DMS114 treated with DMSO at 0.1 percent for 48 hours (cell line): ENCODE results near the gene IGFBP7.

Experiments
- DNase-seq: peaks from one replicate; lab custom pipeline; 2025; ENCODE audit not compliant: unreplicated experiment; lab: John Stamatoyannopoulos, UW

IGFBP7 gene

DNA sequence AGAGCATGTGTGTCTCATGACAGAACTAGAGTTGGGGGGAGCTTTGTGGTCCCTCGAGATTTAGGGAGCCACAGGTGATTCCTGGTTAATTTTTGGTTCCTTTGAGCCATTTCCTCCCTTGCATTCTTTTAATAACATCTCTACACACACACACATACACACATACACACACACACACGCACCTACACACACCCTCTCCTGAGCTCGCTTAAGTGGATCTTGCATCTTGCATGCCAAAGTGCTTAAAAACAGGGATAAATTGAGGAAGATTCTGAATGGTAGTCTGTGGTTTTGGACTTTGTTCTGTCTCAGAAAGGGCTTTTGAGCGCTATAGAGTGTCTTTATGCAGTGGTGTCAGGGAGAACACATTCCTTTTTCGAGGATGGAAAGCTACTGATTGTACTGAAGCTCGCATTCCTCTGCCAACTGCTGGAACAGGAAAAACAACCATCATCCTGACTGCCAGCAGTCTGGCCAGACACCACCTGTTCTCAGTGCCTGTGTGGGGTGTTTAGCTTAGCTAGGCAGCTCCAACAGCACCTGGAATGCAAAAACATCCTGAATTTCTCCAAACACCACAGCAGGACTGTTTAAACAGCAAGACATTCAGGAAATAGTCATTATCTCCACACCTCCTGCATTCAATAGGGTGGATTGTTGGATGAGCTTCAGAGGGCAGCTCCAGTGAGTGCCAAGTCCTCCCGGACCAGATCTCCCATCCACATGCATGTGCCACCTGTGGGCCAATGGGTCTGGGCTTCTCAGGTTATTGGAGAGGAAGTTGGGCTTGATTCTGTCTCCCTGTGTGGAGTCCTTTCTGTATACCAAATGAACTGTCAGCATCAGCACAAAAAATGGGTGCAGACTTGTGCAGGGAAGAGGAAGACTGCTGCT is 21.9 kb upstream of the IGFBP7 start:
- no peak for DNase-seq

DNA sequence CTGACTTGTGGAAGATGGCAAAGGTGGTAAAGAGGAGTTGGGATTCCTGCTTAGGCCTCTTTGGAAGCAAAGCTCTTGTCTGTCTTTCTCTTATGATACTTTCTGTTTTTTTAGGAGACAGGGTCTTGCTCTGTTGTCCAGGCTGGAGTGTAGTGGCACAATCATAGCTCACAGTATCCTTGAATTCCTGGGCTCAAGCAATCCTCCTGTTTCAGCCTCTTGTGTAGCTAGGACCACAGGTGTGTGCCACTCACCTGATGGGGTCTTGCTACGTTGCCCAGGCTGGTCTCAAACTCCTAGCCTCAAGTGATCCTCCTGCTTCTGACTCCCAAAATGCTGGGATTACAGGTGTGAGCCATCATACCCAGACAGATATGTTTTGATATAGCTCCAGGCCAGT is 19.3 kb upstream of the IGFBP7 start:
- no peak for DNase-seq

- no peak for DNase-seq
Measured at GRCh38 chr4:57127361-57127760, 17.2 kb upstream of the IGFBP7 start.

- no peak for DNase-seq
Measured at GRCh38 chr4:57125996-57126395, 15.8 kb upstream of the IGFBP7 start.

GRCh38 chr4:57124145-57124544 is 14.0 kb upstream of the IGFBP7 start:
- DNase-seq: no peak

DNA sequence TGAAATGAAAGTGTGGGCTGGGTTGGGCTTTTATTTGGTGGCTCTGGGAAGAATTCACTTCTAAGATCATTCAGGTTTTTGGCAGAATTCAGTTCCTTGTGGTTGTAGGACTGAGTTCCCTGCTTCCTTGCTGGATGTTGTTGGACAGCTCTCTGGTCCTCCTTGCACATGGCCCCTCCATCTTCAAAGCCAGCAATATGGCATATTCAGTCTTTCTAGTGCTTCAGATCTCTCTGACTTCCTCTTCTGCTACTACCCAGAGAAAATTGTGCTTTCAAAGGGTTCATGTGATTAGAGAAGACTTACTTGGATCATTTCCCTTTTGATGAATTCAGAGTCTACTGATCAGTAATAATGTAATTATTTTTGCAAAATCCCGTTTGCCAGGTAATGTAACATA is 12.8 kb upstream of the IGFBP7 start:
- no peak for DNase-seq

- no peak for DNase-seq
Measured at GRCh38 chr4:57119054-57119651, 9.0 kb upstream of the IGFBP7 start.

- DNase-seq: no peak
Measured at GRCh38 chr4:57117491-57117890, 7.3 kb upstream of the IGFBP7 start.

DNA sequence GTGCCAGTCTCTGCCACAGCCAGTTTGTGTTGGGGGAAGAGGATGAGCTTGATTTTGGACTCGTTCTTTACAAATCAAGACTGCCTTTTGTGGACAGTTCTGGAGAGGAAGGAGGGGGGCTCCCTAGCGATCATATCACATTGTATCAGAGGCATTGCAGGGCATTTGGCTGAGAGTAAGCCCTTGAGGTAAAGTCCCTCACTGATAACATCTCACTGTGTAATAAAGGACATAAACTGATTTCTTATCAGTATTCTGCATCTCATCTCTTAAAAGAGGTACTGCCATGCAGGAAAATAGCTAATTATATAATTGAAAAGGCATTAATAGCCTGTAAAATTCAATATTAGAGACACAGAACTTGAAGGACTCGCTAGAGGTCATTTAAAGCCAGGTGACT is 6.1 kb upstream of the IGFBP7 start:
- DNase-seq: no peak

GRCh38 chr4:57114973-57115372 is 4.8 kb upstream of the IGFBP7 start:
- no peak for DNase-seq

- no peak for DNase-seq
Measured at GRCh38 chr4:57113870-57114269, 3.7 kb upstream of the IGFBP7 start.

- no peak for DNase-seq
Measured at GRCh38 chr4:57110640-57111511, 691 bp upstream of the IGFBP7 start.

DNA sequence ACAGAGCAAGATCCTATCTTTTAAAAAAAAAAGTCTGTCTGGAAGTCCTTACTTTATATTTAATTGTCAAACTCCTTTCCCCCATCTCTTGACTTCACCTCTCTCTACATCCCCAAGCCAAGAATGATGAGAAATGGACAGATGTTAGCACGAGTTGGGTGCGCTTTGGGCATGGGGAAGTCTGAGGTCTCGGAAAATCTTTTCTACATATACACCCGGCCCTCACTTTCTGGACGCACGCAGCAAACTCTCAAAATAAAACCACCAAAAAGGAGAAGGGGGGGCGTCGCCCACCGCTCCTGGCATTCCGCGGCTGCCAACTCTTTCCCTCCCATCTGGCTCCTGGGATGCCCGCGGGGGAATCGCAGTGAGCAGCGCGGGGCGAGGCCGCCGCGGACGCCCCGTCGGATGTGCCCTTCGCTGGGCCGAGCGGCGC is 756 bp downstream of the IGFBP7 start:
- DNase-seq: no peak

DNA sequence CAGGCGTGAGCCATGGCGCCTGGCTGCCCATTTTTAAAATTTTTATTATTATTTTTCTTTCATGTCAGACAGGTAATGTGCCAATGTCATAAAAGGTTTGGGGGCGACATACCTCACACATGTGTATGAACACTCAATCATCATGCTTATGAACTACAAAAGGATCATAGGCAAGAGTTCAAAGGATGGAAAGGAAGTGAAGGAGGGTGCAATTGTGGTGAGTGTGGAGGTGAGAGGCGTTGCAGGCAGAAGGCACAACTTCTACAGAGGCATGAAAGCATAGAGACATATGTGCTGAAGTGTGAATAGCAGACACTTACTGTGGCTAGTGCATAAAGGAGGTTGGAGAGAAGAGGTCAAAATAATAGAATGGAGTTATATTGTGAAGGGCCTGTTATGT is 4.0 kb downstream of the IGFBP7 start:
- DNase-seq: no peak

DNA sequence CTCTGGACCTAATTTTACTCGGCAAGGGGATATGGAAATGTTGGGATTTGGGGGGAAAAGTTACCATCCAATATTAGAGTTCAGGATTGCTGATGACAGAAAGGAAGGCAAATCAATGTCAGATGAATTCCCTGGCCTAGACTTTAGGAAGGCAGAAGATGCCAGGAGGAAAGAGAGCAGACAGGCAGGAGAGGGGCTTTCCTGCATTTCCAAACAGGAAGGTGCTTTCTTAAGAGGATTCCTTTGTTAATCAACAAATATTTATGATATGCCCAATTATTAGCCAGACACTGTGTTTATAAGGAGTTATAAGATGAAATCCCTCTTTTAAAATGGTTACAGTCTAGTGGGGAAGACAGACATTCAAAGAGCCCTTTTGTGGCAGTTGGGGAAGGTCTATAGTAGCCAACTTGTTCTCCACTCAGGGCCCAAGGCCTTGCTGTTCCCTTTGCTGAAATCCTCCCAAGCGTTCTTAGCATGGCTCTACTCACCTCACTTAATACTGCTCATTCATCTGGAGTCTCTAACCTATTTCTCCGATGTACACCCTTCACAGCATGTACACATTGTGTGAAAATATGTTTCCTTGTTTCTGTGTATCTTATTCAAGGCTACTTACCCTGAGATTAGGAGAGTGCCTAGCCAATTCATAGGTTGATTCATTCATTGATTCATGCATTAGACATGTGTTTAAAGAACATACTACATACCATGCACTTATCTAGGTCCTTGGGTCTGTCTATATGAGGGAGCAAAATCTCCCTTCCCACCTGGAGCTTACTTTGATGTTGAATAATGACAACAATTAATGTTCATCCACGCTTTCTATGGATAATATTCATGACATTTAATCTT is 5.3 kb downstream of the IGFBP7 start:
- DNase-seq: no peak

DNA sequence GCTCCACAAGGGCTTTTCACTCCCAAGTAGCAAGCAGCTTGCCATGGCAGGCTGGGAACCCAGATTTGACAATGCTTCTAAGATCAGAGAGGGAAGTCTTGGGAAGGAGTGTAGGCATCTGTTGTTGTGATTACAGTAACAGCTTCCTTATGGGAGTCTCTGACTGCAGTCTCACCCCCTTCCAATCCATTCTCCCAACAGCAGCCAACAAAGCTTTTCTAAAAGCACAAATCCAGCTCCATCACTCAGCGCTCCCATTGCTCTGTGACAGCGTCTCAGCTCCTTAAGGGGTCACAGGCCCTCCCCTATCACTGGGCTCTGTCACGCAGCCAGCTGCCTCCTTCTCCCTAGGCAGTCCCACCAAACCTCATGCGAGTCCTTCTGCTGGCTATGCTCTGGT is 7.1 kb downstream of the IGFBP7 start:
- DNase-seq: no peak

GRCh38 chr4:57102050-57102624 is 8.0 kb downstream of the IGFBP7 start:
- no peak for DNase-seq

GRCh38 chr4:57100979-57101651 is 9.1 kb downstream of the IGFBP7 start:
- DNase-seq: no peak

DNA sequence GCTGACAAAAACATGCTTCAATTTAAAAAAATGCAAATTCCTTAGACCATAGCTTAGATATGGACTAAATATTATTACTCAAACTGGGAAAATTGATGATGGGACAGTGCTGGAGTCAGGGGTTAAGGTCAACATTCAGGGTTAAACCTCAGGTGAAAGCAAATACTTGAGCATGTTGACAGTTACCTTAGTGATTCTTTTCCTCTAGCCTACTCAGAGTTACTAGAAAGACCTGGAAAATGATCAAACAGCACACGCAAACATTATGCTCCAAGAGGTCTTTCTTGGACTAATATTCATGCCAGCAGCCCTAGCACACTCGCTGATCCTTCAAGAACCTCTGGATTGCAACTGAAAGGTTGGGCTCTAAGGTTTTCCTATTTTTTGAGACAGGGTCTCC is 10.8 kb downstream of the IGFBP7 start:
- DNase-seq: no peak

- no peak for DNase-seq
Measured at GRCh38 chr4:57098941-57099340, 11.2 kb downstream of the IGFBP7 start.
